Nephron progenitor cell (in vitro differentiated cells): Measurements from ENCODE around the gene PDXP.

Experiments used
- DNase-seq: peaks from one replicate; pipeline ENCODE4 v3.0.0; 2021
- H3K27ac Mint-ChIP-seq: 2 replicates; pipeline ENCODE4 v1.8.0; 2021; ENCODE audit warnings: mild to moderate bottlenecking, moderate library complexity, mixed read lengths
- H3K27me3 Mint-ChIP-seq: 2 replicates; pipeline ENCODE4 v1.8.0; 2021; ENCODE audit warnings: mild to moderate bottlenecking, low read depth, mixed read lengths; ENCODE audit not compliant: poor library complexity
- H3K36me3 Mint-ChIP-seq: 2 replicates; pipeline ENCODE4 v1.8.0; 2021; ENCODE audit warnings: low read depth, mixed read lengths
- H3K4me1 Mint-ChIP-seq: 2 replicates; pipeline ENCODE4 v1.8.0; 2021; ENCODE audit warnings: mixed read lengths
- H3K4me3 Mint-ChIP-seq: 2 replicates; pipeline ENCODE4 v1.8.0; 2021; ENCODE audit warnings: mild to moderate bottlenecking, moderate library complexity, mixed read lengths
- H3K9me3 Mint-ChIP-seq: 2 replicates; pipeline ENCODE4 v1.8.0; 2021; ENCODE audit warnings: mild to moderate bottlenecking, moderate library complexity, mixed read lengths
- CTCF ChIP-seq: fragments of 200-600 bp; sonication (generic); IDR thresholded peaks from 2 replicates; pipeline ENCODE4 v1.5.0; 2021; ENCODE audit warnings: antibody characterized with exemption

PDXP gene

GRCh38 chr22:37677493-37677974, 19.0 kb downstream of the PDXP start:
- peaks cover 44% of the 10 kb centered on the region for H3K4me1 Mint-ChIP-seq
- no peaks in the 10 kb centered on the region for H3K36me3 Mint-ChIP-seq
- TF ChIP-seq CTCF, result no peak
- peak overlapping the region; percentile 81 for H3K4me3 Mint-ChIP-seq
- H3K27me3 Mint-ChIP-seq, result peaks cover 9% of the 10 kb centered on the region
- H3K9me3 Mint-ChIP-seq, result no peaks in the 10 kb centered on the region
- H3K27ac Mint-ChIP-seq, result no peak overlapping the region
- DNase-seq, result no peak

- H3K4me3 Mint-ChIP-seq, result no peak overlapping the region
- H3K27ac Mint-ChIP-seq, result no peak overlapping the region
- peaks cover 9% of the 10 kb centered on the region for H3K27me3 Mint-ChIP-seq
- no peaks in the 10 kb centered on the region for H3K36me3 Mint-ChIP-seq
- no peak for TF ChIP-seq CTCF
- peaks cover 44% of the 10 kb centered on the region for H3K4me1 Mint-ChIP-seq
- DNase-seq, result peak; percentile 51
- no peaks in the 10 kb centered on the region for H3K9me3 Mint-ChIP-seq
Observed at GRCh38 chr22:37678372-37678771, 19.8 kb downstream of the PDXP start.

GRCh38 chr22:37679670-37680069, 21.1 kb downstream of the PDXP start:
- no peaks in the 10 kb centered on the region for H3K36me3 Mint-ChIP-seq
- no peak for DNase-seq
- TF ChIP-seq CTCF, result no peak
- H3K27ac Mint-ChIP-seq, result no peak overlapping the region
- H3K9me3 Mint-ChIP-seq, result no peaks in the 10 kb centered on the region
- H3K4me3 Mint-ChIP-seq, result no peak overlapping the region
- peaks cover 9% of the 10 kb centered on the region for H3K27me3 Mint-ChIP-seq
- H3K4me1 Mint-ChIP-seq, result peaks cover 44% of the 10 kb centered on the region

- Mint-ChIP-seq H3K27me3 (peaks cover 9% of the 10 kb centered on the region), H3K4me3 (no peak overlapping the region), H3K36me3 (no peaks in the 10 kb centered on the region), H3K4me1 (peaks cover 40% of the 10 kb centered on the region), H3K9me3 (no peaks in the 10 kb centered on the region), H3K27ac (no peak overlapping the region)
- TF ChIP-seq CTCF, result no peak
- no peak for DNase-seq
Observed at GRCh38 chr22:37680191-37680851, 21.8 kb downstream of the PDXP start.

- H3K36me3 Mint-ChIP-seq, result no peaks in the 10 kb centered on the region
- no peaks in the 10 kb centered on the region for H3K9me3 Mint-ChIP-seq
- DNase-seq, result no peak
- peaks cover 9% of the 10 kb centered on the region for H3K27me3 Mint-ChIP-seq
- H3K27ac Mint-ChIP-seq, result no peak overlapping the region
- H3K4me3 Mint-ChIP-seq, result no peak overlapping the region
- peaks cover 38% of the 10 kb centered on the region for H3K4me1 Mint-ChIP-seq
- no peak for TF ChIP-seq CTCF
Observed at GRCh38 chr22:37681001-37681424, 22.5 kb downstream of the PDXP start.

GRCh38 chr22:37681556-37682049, 23.1 kb downstream of the PDXP start:
- H3K4me3 Mint-ChIP-seq, result no peak overlapping the region
- peak; percentile 68 for DNase-seq
- peak; percentile 73 for TF ChIP-seq CTCF
- no peak overlapping the region for H3K27ac Mint-ChIP-seq
- H3K9me3 Mint-ChIP-seq, result no peaks in the 10 kb centered on the region
- peaks cover 9% of the 10 kb centered on the region for H3K27me3 Mint-ChIP-seq
- H3K4me1 Mint-ChIP-seq, result peaks cover 37% of the 10 kb centered on the region
- no peaks in the 10 kb centered on the region for H3K36me3 Mint-ChIP-seq
